Osteocyte (in vitro differentiated cells): ENCODE measurements around the gene GAPDHS. TPM values are rescaled to one million over a fixed set of nuclear protein-coding genes. Genes with fewer than 3 reads are reported as not detected.

Source experiments
- DNase-seq: peaks from one replicate; pipeline ENCODE4 v3.0.0; 2021; ENCODE audit warnings: mixed read lengths; ENCODE audit not compliant: unreplicated experiment; ENCODE audit errors: extremely low spot score
- H3K27ac Mint-ChIP-seq: one replicate; pipeline ENCODE4 v1.8.0; 2021; ENCODE audit warnings: mild to moderate bottlenecking, mixed read lengths; ENCODE audit not compliant: unreplicated experiment
- H3K27me3 Mint-ChIP-seq: one replicate; pipeline ENCODE4 v1.8.0; 2021; ENCODE audit warnings: mixed read lengths; ENCODE audit not compliant: unreplicated experiment
- H3K36me3 Mint-ChIP-seq: one replicate; pipeline ENCODE4 v1.8.0; 2021; ENCODE audit warnings: mixed read lengths; ENCODE audit not compliant: unreplicated experiment
- H3K4me1 Mint-ChIP-seq: one replicate; pipeline ENCODE4 v1.8.0; 2021; ENCODE audit warnings: mixed read lengths; ENCODE audit not compliant: unreplicated experiment
- H3K4me3 Mint-ChIP-seq: one replicate; pipeline ENCODE4 v1.8.0; 2021; ENCODE audit warnings: mild to moderate bottlenecking, moderate library complexity, mixed read lengths; ENCODE audit not compliant: unreplicated experiment
- H3K9me3 Mint-ChIP-seq: one replicate; pipeline ENCODE4 v1.8.0; 2021; ENCODE audit warnings: mixed read lengths; ENCODE audit not compliant: unreplicated experiment
- CTCF ChIP-seq: fragments of 200-600 bp; sonication (generic); IDR thresholded peaks from 2 replicates; pipeline ENCODE4 v1.5.0; 2021; ENCODE audit warnings: antibody characterized with exemption, mild to moderate bottlenecking, moderate library complexity
- total RNA-seq: library from RNA; stranded (reverse); gene quantifications from 2 replicates; pipeline ENCODE4 v1.2.1, GENCODE V29; 2021

GAPDHS gene
- total RNA-seq, 1 donor from 2014 or later, result not detected

GRCh38 chr19:35554076-35554475, 20.8 kb downstream of the GAPDHS start:
- Mint-ChIP-seq H3K4me1 (peaks cover 3% of the 10 kb centered on the region), H3K27ac (no peak overlapping the region), H3K27me3 (peaks cover 9% of the 10 kb centered on the region), H3K9me3 (no peaks in the 10 kb centered on the region), H3K36me3 (no peaks in the 10 kb centered on the region), H3K4me3 (no peak overlapping the region)
- no peak for DNase-seq
- no peak for TF ChIP-seq CTCF

DNA sequence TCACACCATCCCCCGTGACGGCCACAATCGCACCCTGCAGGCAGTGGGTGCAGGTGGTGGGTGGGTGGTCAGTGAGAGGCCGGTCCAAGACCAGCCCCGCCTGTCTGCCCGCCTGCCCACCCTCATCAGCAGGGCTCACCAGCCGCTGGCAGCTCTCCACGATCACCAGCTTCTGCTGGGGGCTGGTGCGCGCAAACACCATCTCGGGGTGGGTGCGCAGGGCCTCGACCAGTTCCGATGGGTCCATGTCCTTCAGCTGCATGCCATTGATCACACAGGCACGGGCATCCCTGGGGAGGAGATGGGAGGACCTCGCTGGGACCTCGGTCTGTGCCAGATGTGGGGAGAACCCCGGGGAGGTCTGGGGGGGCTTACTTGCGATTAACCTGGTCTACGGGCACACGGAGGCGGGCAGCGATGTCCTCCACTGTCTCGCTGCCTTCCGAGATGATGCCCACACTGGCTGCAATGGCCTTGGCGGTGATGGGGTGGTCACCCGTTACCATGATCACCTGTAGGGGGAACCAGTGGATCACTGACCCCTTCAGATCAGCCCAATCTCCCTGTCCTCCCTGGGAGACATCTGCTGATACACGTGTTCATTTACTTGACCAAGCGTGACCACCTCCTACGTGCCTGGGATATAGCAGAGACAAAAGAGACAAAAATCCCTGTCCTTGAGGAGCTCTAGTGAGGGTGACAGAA, 22.2 kb downstream of the GAPDHS start:
- peaks cover 19% of the 10 kb centered on the region for H3K27me3 Mint-ChIP-seq
- H3K4me3 Mint-ChIP-seq, result no peak overlapping the region
- H3K9me3 Mint-ChIP-seq, result no peaks in the 10 kb centered on the region
- peaks cover 3% of the 10 kb centered on the region for H3K4me1 Mint-ChIP-seq
- no peaks in the 10 kb centered on the region for H3K36me3 Mint-ChIP-seq
- TF ChIP-seq CTCF, result peak; percentile 46
- no peak for DNase-seq
- no peak overlapping the region for H3K27ac Mint-ChIP-seq

- H3K27ac Mint-ChIP-seq, result no peak overlapping the region
- H3K36me3 Mint-ChIP-seq, result no peaks in the 10 kb centered on the region
- H3K27me3 Mint-ChIP-seq, result peaks cover 24% of the 10 kb centered on the region
- peaks cover 3% of the 10 kb centered on the region for H3K4me1 Mint-ChIP-seq
- H3K9me3 Mint-ChIP-seq, result no peaks in the 10 kb centered on the region
- H3K4me3 Mint-ChIP-seq, result no peak overlapping the region
- TF ChIP-seq CTCF, result no peak
- no peak for DNase-seq
These were observed 22.9 kb downstream of the GAPDHS start for GRCh38 chr19:35556025-35556590.

- no peak for TF ChIP-seq CTCF
- Mint-ChIP-seq H3K36me3 (no peaks in the 10 kb centered on the region), H3K9me3 (no peaks in the 10 kb centered on the region), H3K4me3 (peak overlapping the region; percentile 78), H3K4me1 (peaks cover 3% of the 10 kb centered on the region), H3K27ac (no peak overlapping the region), H3K27me3 (peaks cover 29% of the 10 kb centered on the region)
- DNase-seq, result no peak
These were observed 23.7 kb downstream of the GAPDHS start for GRCh38 chr19:35556846-35557538.
